ENCODE results near the gene IL1F10. TPM values are rescaled to one million over a fixed set of nuclear protein-coding genes. Genes with fewer than 3 reads are reported as not detected.

IL1F10 gene
- total RNA-seq (2021), result not detected in 2 replicates
- long read RNA-seq, result 0 reads

- Mint-ChIP-seq H3K27me3 (ENCODE audit: low read depth) (peaks cover 64% of the 10 kb centered on the region), H3K36me3 (ENCODE audit: insufficient read depth in 1 of 3, low read depth in 3 of 3) (no peaks in the 10 kb centered on the region; a peak in 1 of 7 replicates), H3K27ac (no peak within 1 kb of the TSS), H3K4me1 (0 out of 4 replicates have a peak, but pooled peaks cover 0 to 1% of the 10 kb centered on the region in 2 experiments), H3K4me3 (no peak within 1 kb of the TSS), H3K9me3 (peaks cover 8 to 29% of the 10 kb centered on the region in 2 experiments; a peak in 4 of 5 replicates)
- no peak within 1 kb of the TSS for H2AK5ac ChIP-seq (ENCODE audit: insufficient read length, low read length)
- H3K4me2 ChIP-seq (ENCODE audit: insufficient read depth, insufficient read length, low read length), result no peak within 1 kb of the TSS
- H3K14ac ChIP-seq (ENCODE audit: insufficient read depth, low read length), result no peak within 1 kb of the TSS
- no peak within 1 kb of the TSS for H3K56ac ChIP-seq (ENCODE audit: insufficient read length, low read depth, low read length)
- H2BK5ac ChIP-seq (ENCODE audit: insufficient read length, low read length), result no peak within 1 kb of the TSS
- no peaks in the 10 kb centered on the region for H3K79me1 ChIP-seq (ENCODE audit: insufficient read depth, low read depth, low read length, poor library complexity, severe bottlenecking)
- H3K79me2 ChIP-seq (ENCODE audit: insufficient read depth, low read length), result no peaks in the 10 kb centered on the region
- no peaks in the 10 kb centered on the region for H3K27me3 ChIP-seq (ENCODE audit: insufficient read depth, low read length)
- H3K23ac ChIP-seq (ENCODE audit: insufficient read length, low read depth, low read length), result no peak within 1 kb of the TSS
- WGBS (ENCODE audit: extremely low coverage, insufficient read length, low lambda C conversion rate), result no CpG with 5 or more reads among the region's 3 CpGs
- TF ChIP-seq CTCF (conservative IDR thresholded peaks at IDR 0.05), result no peak
- no peaks in the 10 kb centered on the region for H3K23me2 ChIP-seq (ENCODE audit: insufficient read length, low read depth, low read length, poor library complexity, severe bottlenecking)
- H4K8ac ChIP-seq (replicated peaks; ENCODE audit: insufficient read length, low read depth, low read length), result no peak within 1 kb of the TSS
- no peak within 1 kb of the TSS for H2AFZ ChIP-seq (ENCODE audit: low read length)
- H3K4me1 ChIP-seq (ENCODE audit: insufficient read depth, low read length), result no peaks in the 10 kb centered on the region
- no peak within 1 kb of the TSS for H3T11ph ChIP-seq (ENCODE audit: low read length)
- no peak within 1 kb of the TSS for H4K5ac ChIP-seq (ENCODE audit: insufficient read length, low read depth, low read length)
- H2BK20ac ChIP-seq (ENCODE audit: low read depth, low read length, poor library complexity, severe bottlenecking), result no peak within 1 kb of the TSS
- no peak within 1 kb of the TSS for H3K27ac ChIP-seq (ENCODE audit: insufficient read length, low read depth, low read length)
- no peaks in the 10 kb centered on the region for H3K9me3 ChIP-seq (ENCODE audit: control insufficient read depth, low read depth, low read length)
- H4K20me1 ChIP-seq (ENCODE audit: control insufficient read depth, insufficient read depth, insufficient read length), result no peaks in the 10 kb centered on the region
- H2BK15ac ChIP-seq (ENCODE audit: low read depth, low read length), result no peak within 1 kb of the TSS
- no peak within 1 kb of the TSS for H3K18ac ChIP-seq (ENCODE audit: insufficient read length, low read depth, low read length)
- no peak within 1 kb of the TSS for H4K91ac ChIP-seq (ENCODE audit: insufficient read length, low read depth, low read length)
- H2BK120ac ChIP-seq (ENCODE audit: low read depth, low read length, poor library complexity, severe bottlenecking), result no peak within 1 kb of the TSS
- H3K4ac ChIP-seq (ENCODE audit: low read depth, low read length), result no peak within 1 kb of the TSS
- DNase-seq, result no peak
- H3K9ac ChIP-seq (ENCODE audit: extremely low read depth, insufficient read length, low read length), result no peak within 1 kb of the TSS
- no peak within 1 kb of the TSS for H2BK12ac ChIP-seq (ENCODE audit: insufficient read length, low read depth, low read length)
These were observed at the start of gene IL1F10 for GRCh38 chr2:113067681-113068080. Gene IL1F10 (plus strand): TSS chr2:113067970. CDS start chr2:113072739, 4,769 bp downstream.
